ENCODE data around the gene TDO2. TPM values are rescaled to one million over a fixed set of nuclear protein-coding genes. Genes with fewer than 3 reads are reported as not detected.

Gene TDO2
- total and polyA plus RNA-seq, 2 of the 4 experiments (the other 2 are of a cell fraction), result 0.09 to 0.18 TPM

- H3K79me1 ChIP-seq (ENCODE audit: low read depth in 1 of 2, low read length in 2 of 2), result no peaks in the 10 kb centered on the region
- no peak overlapping the region for H3K4me2 ChIP-seq (ENCODE audit: low read depth, low read length)
- no peak overlapping the region for H3K9ac ChIP-seq (ENCODE audit: low read depth, low read length)
- H2BK20ac ChIP-seq (ENCODE audit: low read depth, low read length), result no peak overlapping the region
- dilution Hi-C loops (cut with HindIII; ENCODE audit: low sequenced_read_pairs, unreplicated experiment) (no loop called here), intact Hi-C loops (cut with micrococcal nuclease) (no loop called here), in situ Hi-C loops (cut with MboI; ENCODE audit: low sequenced_read_pairs) (no loop called here)
- H3K27me3 ChIP-seq (ENCODE audit: control insufficient read depth, insufficient read depth, low read length), result no peaks in the 10 kb centered on the region
- H3K9me3 ChIP-seq (ENCODE audit: control insufficient read depth, insufficient read depth, low read length), result no peaks in the 10 kb centered on the region
- no peak overlapping the region for H3K56ac ChIP-seq (ENCODE audit: extremely low read depth, insufficient read depth, low read length)
- H2BK120ac ChIP-seq (ENCODE audit: low read depth, low read length), result no peak overlapping the region
- TF ChIP-seq CEBPB (IDR thresholded peaks at IDR 0.05; ENCODE audit: low read depth, low read length) (no peak), FOS (IDR thresholded peaks at IDR 0.05; ENCODE audit: low read depth, low read length) (no peak), MAZ (IDR thresholded peaks at IDR 0.05; ENCODE audit: borderline replicate concordance, low read depth, low read length) (no peak), CHD1 (IDR thresholded peaks at IDR 0.05; ENCODE audit: low read depth, low read length) (no peak), NFE2L2 (IDR thresholded peaks at IDR 0.05; ENCODE audit: low read depth, low read length) (no peak)
- no peak overlapping the region for H2BK5ac ChIP-seq (ENCODE audit: low read depth, low read length, poor library complexity, severe bottlenecking)
- H3K4me3 ChIP-seq (ENCODE audit: insufficient read depth, low read depth, low read length), result no peak overlapping the region
- H2BK15ac ChIP-seq (ENCODE audit: low read depth, low read length), result no peak overlapping the region
- H2AK5ac ChIP-seq (ENCODE audit: low read depth, low read length), result no peak overlapping the region
- no peak overlapping the region for H3K23ac ChIP-seq (ENCODE audit: low read depth, low read length)
- no peak overlapping the region for H3K14ac ChIP-seq (replicated peaks; ENCODE audit: low read depth, low read length)
- no TSS peak for BruUV-seq (replicated peaks)
- H4K5ac ChIP-seq (ENCODE audit: low read depth, low read length), result no peak overlapping the region
- H4K8ac ChIP-seq (ENCODE audit: low read depth in 2 of 2, low read length in 2 of 2), result no peak overlapping the region
- no peaks in the 10 kb centered on the region for H3K4me1 ChIP-seq (ENCODE audit: control insufficient read depth, insufficient read depth, low read length)
- H2AK9ac ChIP-seq (replicated peaks; ENCODE audit: low read depth, low read length, poor library complexity), result no peak overlapping the region
- no peak overlapping the region for H3K27ac ChIP-seq (ENCODE audit: insufficient read depth, low read length)
- no CpG with 5 or more reads among the region's 5 CpGs for WGBS, 2 experiments (ENCODE audit: extremely low coverage in 2 of 2, insufficient read length in 1 of 2)
- ChIA-PET CTCF (no interaction called here), POLR2A (ENCODE audit: unreplicated experiment) (no interaction called here)
- no peak overlapping the region for H3K4ac ChIP-seq (ENCODE audit: low read depth, low read length)
- no peak for ATAC-seq (ENCODE audit: low read depth)
- no peak overlapping the region for H2AFZ ChIP-seq (replicated peaks; ENCODE audit: low read length, poor library complexity)
- no peak overlapping the region for H3K18ac ChIP-seq (ENCODE audit: low read depth, low read length)
- H3K9me1 ChIP-seq (ENCODE audit: insufficient read depth, low read length), result no peaks in the 10 kb centered on the region
- no peak overlapping the region for H4K91ac ChIP-seq (ENCODE audit: insufficient read depth, low read depth, low read length)
- no peak for DNase-seq
- no peaks in the 10 kb centered on the region for H4K20me1 ChIP-seq (ENCODE audit: insufficient read depth, low read length)
- H3K36me3 ChIP-seq (ENCODE audit: control insufficient read depth, insufficient read depth, low read length), result no peaks in the 10 kb centered on the region
Measured at GRCh38 chr4:155914782-155915181, 11.3 kb downstream of the TDO2 start.

All from IMR-90 (cell line).